ENCODE results near the gene TSSK2.

Gene TSSK2

GRCh38 chr22:19086896-19087295, 44.2 kb upstream of the TSSK2 start:
- no peak overlapping the region for H3K4me3 ChIP-seq (replicated peaks; ENCODE audit: low read depth, low read length)
- DNase-seq (ENCODE audit: extremely low read depth, low read depth): no peak
- TF ChIP-seq CTCF (IDR thresholded peaks at IDR 0.05; ENCODE audit: low read depth, low read length, missing control alignments): no peak

DNA sequence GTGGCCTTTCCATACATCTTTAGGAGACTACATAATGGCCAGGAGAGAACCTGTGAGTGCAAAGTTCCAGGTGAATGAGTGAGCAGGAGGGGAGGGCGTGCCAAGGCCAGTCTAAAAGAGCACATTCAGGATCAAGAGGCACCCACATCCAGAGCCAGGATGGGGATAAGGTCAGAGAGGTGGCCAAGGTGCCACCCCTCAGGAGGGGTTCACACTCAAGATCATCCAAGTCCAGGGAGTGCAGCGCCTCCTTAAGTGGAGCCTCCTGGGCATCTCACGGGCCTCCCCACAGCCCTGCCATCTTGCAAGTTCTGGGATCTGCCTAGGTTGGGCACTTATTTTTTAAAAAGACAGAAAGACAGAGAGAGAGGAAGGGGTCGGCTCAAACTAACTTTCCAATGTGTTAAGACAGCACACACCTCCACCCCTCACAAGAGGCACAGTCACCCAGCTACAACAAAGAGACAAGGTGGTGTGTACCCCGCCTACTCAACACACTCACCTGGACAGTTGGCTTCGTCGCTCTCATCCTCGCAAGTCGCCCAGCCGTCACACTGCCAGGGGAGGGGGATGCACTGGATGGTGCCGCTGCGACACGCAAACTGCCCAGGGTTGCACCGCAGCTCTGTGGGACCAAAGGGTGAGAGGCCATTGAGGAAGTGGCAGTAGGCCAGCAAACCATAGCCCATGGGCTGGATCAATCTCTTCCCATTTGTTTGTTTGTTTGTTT, 42.1 kb upstream of the TSSK2 start:
- TF ChIP-seq CTCF (IDR thresholded peaks at IDR 0.05; ENCODE audit: low read depth, low read length, missing control alignments): no peak
- no peak overlapping the region for H3K4me3 ChIP-seq (replicated peaks; ENCODE audit: low read depth, low read length)

GRCh38 chr22:19090183-19090582, 40.9 kb upstream of the TSSK2 start:
- DNase-seq (ENCODE audit: extremely low read depth, low read depth): no peak
- no peak for TF ChIP-seq CTCF (IDR thresholded peaks at IDR 0.05; ENCODE audit: low read depth, low read length, missing control alignments)
- H3K4me3 ChIP-seq (replicated peaks; ENCODE audit: low read depth, low read length): no peak overlapping the region

More for the DNA sequence above, 42.1 kb upstream of the TSSK2 start:
- DNase-seq (ENCODE audit: extremely low read depth, low read depth): no peak

DNA sequence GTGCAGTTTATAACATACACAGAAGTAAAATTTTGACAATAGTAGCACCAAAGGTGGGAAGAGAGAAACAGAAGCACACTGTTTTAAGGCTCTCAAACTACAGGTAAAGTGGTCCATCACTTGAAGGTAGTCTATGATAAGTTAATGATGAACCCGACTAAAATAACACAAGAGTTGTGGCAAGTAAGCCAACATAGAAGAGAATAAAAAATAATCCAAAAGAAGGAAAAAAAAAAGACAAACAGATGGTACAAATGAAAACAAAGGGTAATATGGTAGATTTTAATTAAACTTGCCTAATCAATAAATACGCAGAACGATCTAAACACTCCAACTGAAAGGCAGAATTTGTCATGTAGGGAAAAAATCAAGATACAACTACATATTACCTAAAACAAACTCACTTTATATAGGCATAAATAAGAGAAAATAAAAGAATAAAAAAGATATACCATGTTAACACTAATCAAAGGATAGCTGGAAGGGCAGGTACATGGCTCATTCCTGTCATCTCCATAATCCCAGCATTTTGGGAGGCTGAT, 40.5 kb upstream of the TSSK2 start:
- no peak overlapping the region for H3K4me3 ChIP-seq (replicated peaks; ENCODE audit: low read depth, low read length)
- DNase-seq (ENCODE audit: extremely low read depth, low read depth): no peak
- no peak for TF ChIP-seq CTCF (IDR thresholded peaks at IDR 0.05; ENCODE audit: low read depth, low read length, missing control alignments)

DNA sequence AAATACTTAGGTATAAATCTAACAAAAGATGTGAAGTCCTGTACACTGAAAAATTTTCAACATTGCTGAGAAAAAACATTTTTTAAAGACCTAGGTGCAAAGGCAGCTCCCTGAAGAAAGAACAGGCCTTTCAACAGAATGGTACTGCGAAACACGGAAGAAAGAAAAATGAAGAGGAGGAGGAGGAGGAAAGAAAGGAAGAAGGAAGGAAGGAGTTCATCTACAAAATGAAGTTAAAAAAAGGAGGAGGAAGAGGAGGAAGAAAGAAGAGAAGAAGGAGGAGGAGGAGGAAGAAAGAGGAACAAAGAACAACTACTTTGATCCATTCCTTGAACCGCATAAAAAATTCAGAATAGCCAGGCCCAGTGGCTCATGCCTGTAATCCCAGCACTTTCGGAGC, 38.4 kb upstream of the TSSK2 start:
- TF ChIP-seq CTCF (IDR thresholded peaks at IDR 0.05; ENCODE audit: low read depth, low read length, missing control alignments): no peak
- no peak for DNase-seq (ENCODE audit: extremely low read depth, low read depth)
- no peak overlapping the region for H3K4me3 ChIP-seq (replicated peaks; ENCODE audit: low read depth, low read length)

DNA sequence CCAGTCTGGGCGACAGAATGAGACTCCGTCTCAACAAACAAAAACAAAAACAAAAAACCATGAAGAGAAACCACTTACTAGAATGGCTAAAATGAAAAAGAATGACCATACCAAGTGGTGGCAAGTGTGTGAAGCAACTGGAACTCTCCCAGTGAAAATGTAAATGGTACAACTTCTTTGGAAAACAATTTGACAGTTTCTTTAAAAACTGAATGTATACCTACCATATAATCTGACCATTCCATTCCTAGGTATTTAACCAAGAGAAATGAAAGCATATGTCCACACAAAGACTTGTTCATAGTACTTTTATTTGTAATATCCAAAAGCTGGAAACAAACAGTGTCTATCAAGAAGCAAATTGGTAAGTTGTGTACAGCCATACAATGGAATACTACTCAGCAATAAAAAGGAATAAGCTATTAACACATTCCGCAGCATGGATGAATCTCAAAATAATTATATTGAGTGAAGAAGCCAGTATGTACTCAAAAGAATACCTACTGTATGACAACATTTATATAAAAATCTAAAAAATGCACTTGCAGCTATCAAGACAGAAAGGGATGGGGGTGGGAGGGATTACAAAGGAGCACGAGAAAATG, 36.6 kb upstream of the TSSK2 start:
- no peak for TF ChIP-seq CTCF (IDR thresholded peaks at IDR 0.05; ENCODE audit: low read depth, low read length, missing control alignments)
- DNase-seq (ENCODE audit: extremely low read depth, low read depth): no peak
- H3K4me3 ChIP-seq (replicated peaks; ENCODE audit: low read depth, low read length): no peak overlapping the region
